Lower lobe of right lung (tissue), 2 donors: ENCODE measurements around the gene TICRR. TPM values are rescaled to one million over a fixed set of nuclear protein-coding genes. Genes with fewer than 3 reads are reported as not detected.

Experiments
- ATAC-seq, 2 donors: fragments of 200-7000 bp; cut with Tn5 transposase; one replicate each; pipeline ENCODE4 v1.9.1; 2020 to 2022; ENCODE audit warnings: mild to moderate bottlenecking in 2 of 2, moderate library complexity in 2 of 2
- DNase-seq: peaks from one replicate; pipeline ENCODE4 v3.0.0-alpha.2; 2020
- H3K27ac ChIP-seq: fragments of 200-600 bp; one replicate; pipeline ENCODE4 v1.8.0; 2022
- H3K27me3 ChIP-seq: fragments of 200-600 bp; one replicate; pipeline ENCODE4 v1.8.0; 2022; ENCODE audit warnings: low read depth
- H3K36me3 ChIP-seq: fragments of 200-600 bp; one replicate; pipeline ENCODE4 v1.8.0; 2022; ENCODE audit warnings: mild to moderate bottlenecking
- H3K4me1 ChIP-seq: fragments of 200-600 bp; one replicate; pipeline ENCODE4 v1.8.0; 2022
- H3K4me3 ChIP-seq: fragments of 200-600 bp; one replicate; pipeline ENCODE4 v1.8.0; 2022; ENCODE audit warnings: mild to moderate bottlenecking
- H3K9me3 ChIP-seq: fragments of 200-600 bp; one replicate; pipeline ENCODE4 v1.8.0; 2022
- intact Hi-C: fragments of 100-400 bp; cut with DNase I; formaldehyde crosslinking; loops from one replicate; pipeline ENCODE4 v1.11.0; 2022
- total RNA-seq: library from RNA; stranded (reverse); fragmentation: NEBNext Ultra II Directional; extraction: Animal tissue kit (Norgen Biotek cat#: 25700); gene quantifications from one replicate; pipeline ENCODE4 v1.2.1, GENCODE V29; 2021
- TF ChIP-seq, protein P1 (sequence below): fragments of 200-600 bp; IDR thresholded peaks from one replicate; pipeline ENCODE4 v1.8.0; 2022; ENCODE audit warnings: antibody characterized with exemption, mild to moderate bottlenecking
- donor health status: DM: no; HTN: yes; CAD: no; lungs with severe emphysema.

TICRR gene
- total RNA-seq, 1 donor from 2014 or later = 0.32 TPM

DNA sequence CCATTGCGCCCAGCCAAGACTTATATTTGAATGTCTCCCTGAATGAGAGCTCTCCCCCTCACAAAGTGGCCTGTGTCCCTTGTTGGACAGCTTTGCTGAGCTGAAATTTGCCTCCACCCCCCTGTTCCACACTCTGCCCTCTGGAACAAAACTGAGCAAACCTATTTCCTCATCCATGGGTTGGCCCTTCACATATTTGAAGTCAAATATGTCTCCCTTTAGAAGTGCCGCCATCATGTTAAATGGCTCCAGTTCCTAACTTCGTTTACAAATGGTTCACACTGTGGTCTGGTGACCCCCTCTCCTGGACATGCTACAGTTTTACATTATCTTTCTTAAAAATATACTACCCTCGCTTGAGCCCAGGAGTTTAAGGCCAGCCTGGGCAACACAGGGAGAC, 99.3 kb downstream of the TICRR start:
- H3K27ac ChIP-seq = no peak overlapping the region
- DNase-seq (no peak), ATAC-seq (no peak)
- H3K9me3 ChIP-seq = no peaks in the 10 kb centered on the region
- no peaks in the 10 kb centered on the region for H3K27me3 ChIP-seq
- intact Hi-C loops = no loop called here
- H3K4me3 ChIP-seq = no peak overlapping the region
- no peaks in the 10 kb centered on the region for H3K36me3 ChIP-seq
- peaks cover 3% of the 10 kb centered on the region for H3K4me1 ChIP-seq
- TF ChIP-seq, protein P1, sequence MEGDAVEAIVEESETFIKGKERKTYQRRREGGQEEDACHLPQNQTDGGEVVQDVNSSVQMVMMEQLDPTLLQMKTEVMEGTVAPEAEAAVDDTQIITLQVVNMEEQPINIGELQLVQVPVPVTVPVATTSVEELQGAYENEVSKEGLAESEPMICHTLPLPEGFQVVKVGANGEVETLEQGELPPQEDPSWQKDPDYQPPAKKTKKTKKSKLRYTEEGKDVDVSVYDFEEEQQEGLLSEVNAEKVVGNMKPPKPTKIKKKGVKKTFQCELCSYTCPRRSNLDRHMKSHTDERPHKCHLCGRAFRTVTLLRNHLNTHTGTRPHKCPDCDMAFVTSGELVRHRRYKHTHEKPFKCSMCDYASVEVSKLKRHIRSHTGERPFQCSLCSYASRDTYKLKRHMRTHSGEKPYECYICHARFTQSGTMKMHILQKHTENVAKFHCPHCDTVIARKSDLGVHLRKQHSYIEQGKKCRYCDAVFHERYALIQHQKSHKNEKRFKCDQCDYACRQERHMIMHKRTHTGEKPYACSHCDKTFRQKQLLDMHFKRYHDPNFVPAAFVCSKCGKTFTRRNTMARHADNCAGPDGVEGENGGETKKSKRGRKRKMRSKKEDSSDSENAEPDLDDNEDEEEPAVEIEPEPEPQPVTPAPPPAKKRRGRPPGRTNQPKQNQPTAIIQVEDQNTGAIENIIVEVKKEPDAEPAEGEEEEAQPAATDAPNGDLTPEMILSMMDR = no peak

DNA sequence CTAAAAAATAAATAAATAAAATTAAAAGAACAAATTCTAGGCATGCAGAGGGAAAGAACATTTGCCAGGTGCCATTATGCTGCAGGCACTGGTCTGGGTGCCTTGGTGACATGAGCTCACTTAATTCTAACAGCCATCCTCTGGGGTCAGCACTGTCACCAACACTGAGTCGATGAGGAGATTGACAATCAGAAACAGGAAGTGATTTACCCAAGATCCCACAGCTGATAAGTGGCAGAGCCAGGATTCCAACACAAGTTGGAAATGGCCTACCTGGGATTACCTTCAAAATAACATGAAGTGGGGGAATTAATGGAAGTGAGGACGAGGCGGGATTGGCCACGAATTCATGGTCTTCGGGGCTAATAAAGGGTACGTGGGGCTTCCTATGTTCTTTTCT, 100.3 kb downstream of the TICRR start:
- Histone ChIP-seq H3K27ac (no peak overlapping the region), H3K27me3 (no peaks in the 10 kb centered on the region), H3K9me3 (no peaks in the 10 kb centered on the region), H3K4me3 (no peak overlapping the region), H3K4me1 (peaks cover 11% of the 10 kb centered on the region), H3K36me3 (no peaks in the 10 kb centered on the region)
- DNase-seq = no peak
- no peak for ATAC-seq
- TF ChIP-seq, protein P1 = no peak
- intact Hi-C loops = no loop called here

DNA sequence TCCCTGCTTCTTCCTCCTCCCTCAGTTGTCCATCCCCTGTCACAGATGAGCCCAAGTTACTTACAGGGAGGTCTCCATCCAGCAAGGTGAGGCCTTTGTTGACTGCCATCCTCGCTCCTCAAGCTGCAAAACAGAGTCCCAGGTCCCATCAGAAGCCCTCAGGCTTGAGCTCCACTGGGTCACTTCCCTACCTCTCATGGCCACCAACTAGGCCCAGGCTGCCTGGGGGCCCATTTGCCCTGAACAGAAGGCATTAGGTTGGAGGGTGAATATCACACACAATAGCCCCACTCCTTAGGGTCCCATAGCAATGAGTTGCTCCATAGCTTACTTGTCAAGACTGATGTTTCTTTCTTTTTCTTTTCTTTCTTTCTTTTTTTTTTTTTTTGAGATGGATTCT, 102.1 kb downstream of the TICRR start:
- Histone ChIP-seq H3K27ac (no peak overlapping the region), H3K4me3 (no peak overlapping the region), H3K27me3 (no peaks in the 10 kb centered on the region), H3K9me3 (no peaks in the 10 kb centered on the region), H3K4me1 (peaks cover 19% of the 10 kb centered on the region), H3K36me3 (no peaks in the 10 kb centered on the region)
- ATAC-seq (no peak), DNase-seq (no peak)
- intact Hi-C loops = no loop called here
- TF ChIP-seq, protein P1 = no peak

Other genes starting within 250 kb of the TICRR start
- 58.2 TPM for gene POLG, start 240.6 kb upstream of the TICRR start, total RNA-seq
- gene RHCG, start 78.9 kb upstream of the TICRR start, total RNA-seq = not detected
- 1.5 TPM for gene KIF7, start 80.0 kb downstream of the TICRR start, total RNA-seq
- gene PLIN1, start 103.9 kb downstream of the TICRR start, total RNA-seq = 1.3 TPM
- gene PEX11A, start 115.3 kb downstream of the TICRR start, total RNA-seq = 10.1 TPM
- 1.2 TPM for gene WDR93, start 115.3 kb downstream of the TICRR start, total RNA-seq
- 0.53 TPM for gene MESP1, start 175.8 kb downstream of the TICRR start, total RNA-seq
- gene MESP2, start 200.9 kb downstream of the TICRR start, total RNA-seq = not detected
- 104 TPM for gene ANPEP, start 239.4 kb downstream of the TICRR start, total RNA-seq